GM10266 (cell line): ENCODE measurements around the gene SDCBP2.

ENCODE experiments used
- DNase-seq: peaks from one replicate; pipeline ENCODE4 v3.0.0; 2012; ENCODE audit errors: extremely low spot score
- TF ChIP-seq, protein P1 (sequence below): IDR thresholded peaks from 2 replicates; pipeline ENCODE4 v1.5.1; 2012; ENCODE audit warnings: mild to moderate bottlenecking, low read depth; ENCODE audit not compliant: control insufficient read depth, insufficient read depth; ENCODE audit errors: missing control alignments

SDCBP2 gene

GRCh38 chr20:1293641-1294379 is 35.1 kb downstream of the SDCBP2 start:
- no peak for DNase-seq
- TF ChIP-seq, protein P1, sequence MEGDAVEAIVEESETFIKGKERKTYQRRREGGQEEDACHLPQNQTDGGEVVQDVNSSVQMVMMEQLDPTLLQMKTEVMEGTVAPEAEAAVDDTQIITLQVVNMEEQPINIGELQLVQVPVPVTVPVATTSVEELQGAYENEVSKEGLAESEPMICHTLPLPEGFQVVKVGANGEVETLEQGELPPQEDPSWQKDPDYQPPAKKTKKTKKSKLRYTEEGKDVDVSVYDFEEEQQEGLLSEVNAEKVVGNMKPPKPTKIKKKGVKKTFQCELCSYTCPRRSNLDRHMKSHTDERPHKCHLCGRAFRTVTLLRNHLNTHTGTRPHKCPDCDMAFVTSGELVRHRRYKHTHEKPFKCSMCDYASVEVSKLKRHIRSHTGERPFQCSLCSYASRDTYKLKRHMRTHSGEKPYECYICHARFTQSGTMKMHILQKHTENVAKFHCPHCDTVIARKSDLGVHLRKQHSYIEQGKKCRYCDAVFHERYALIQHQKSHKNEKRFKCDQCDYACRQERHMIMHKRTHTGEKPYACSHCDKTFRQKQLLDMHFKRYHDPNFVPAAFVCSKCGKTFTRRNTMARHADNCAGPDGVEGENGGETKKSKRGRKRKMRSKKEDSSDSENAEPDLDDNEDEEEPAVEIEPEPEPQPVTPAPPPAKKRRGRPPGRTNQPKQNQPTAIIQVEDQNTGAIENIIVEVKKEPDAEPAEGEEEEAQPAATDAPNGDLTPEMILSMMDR: no peak

- TF ChIP-seq, protein P1: no peak
- DNase-seq: no peak
Observed at GRCh38 chr20:1292620-1293019, 36.3 kb downstream of the SDCBP2 start.

- TF ChIP-seq, protein P1: no peak
- DNase-seq: no peak
Observed at GRCh38 chr20:1291191-1291741, 37.7 kb downstream of the SDCBP2 start.

DNA sequence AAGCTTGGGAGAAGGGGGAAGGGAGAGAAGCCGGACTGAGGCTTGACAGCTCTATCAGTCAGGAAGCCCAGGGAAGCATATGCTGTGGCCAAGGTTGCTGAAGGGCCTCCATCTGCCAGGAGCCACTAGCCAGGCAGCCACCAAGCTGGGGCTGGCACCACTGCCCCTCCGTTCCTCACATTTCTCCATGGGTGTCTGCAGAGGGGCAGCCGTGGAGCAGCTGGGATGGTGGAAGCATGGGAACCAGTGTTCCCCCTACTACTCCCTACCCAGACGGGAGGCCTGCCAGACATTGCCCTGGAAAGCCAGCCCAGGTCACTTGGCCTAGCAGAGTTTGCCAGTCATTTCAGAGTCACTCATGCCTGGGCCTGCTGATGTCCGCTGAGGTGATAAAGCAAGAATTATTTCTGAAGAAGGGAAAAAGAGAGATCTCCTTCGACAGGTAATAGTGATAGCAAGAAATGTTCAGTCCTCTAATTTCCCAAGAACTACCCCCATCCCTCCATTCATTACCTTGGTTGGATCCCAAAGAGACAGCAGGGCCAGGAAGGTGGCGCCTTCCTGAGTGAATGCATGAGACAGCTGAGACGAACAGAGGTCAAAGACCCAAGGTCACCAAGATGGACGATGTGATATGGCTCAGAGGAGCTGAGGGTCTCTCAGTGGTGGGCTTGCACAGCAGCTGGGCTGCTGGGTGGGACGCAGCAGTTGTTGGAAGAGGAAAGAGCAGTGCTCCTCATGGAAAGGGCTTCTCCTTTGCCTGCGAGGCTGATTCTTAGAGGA is 41.0 kb downstream of the SDCBP2 start:
- DNase-seq: no peak
- TF ChIP-seq, protein P1: no peak

GRCh38 chr20:1287306-1287705 is 41.6 kb downstream of the SDCBP2 start:
- DNase-seq: no peak
- TF ChIP-seq, protein P1: no peak

GRCh38 chr20:1286267-1287024 is 42.5 kb downstream of the SDCBP2 start:
- DNase-seq: no peak

More at GRCh38 chr20:1286267-1287024, 42.5 kb downstream of the SDCBP2 start:
- TF ChIP-seq, protein P1: no peak
